Measurements from ENCODE around the gene FBXW12. TPM values are rescaled to one million over a fixed set of nuclear protein-coding genes. Genes with fewer than 3 reads are reported as not detected.
A peak's percentile ranks its signal among the peaks of the same experiment; 100 is the strongest.

Gene FBXW12
- total RNA-seq, 6 experiments from 2014 or later = not detected

- intact Hi-C loops (cut with DNase I) = no loop called here
- Histone ChIP-seq H3K4me1 (no peaks in the 10 kb centered on the region), H3K9me3 (no peaks in the 10 kb centered on the region), H3K4me3 (no peak overlapping the region), H3K27me3 (no peaks in the 10 kb centered on the region), H3K36me3 (peaks cover 0 to 99% (median 46%) of the 10 kb centered on the region in 4 donors), H3K27ac (no peak overlapping the region)
- no peak for TF ChIP-seq POLR2A (IDR thresholded peaks at IDR 0.05)
- TF ChIP-seq CTCF (IDR thresholded peaks at IDR 0.05) = no peak
- peak in 2 of 3 donors; percentile 15 to 41 for DNase-seq
- no peak for ATAC-seq
- 86% methylated on average over 6 of the region's 25 CpGs for WGBS (ENCODE audit: insufficient coverage, low coverage, low lambda C conversion rate, missing lambda C conversion rate)
These were observed 42.6 kb downstream of the FBXW12 start for GRCh38 chr3:48414376-48415250.

- no peak overlapping the region for H3K27ac ChIP-seq
- intact Hi-C loops (cut with DNase I) = no loop called here
- peak in 1 of 3 donors; percentile 42 for DNase-seq
These were observed 43.4 kb downstream of the FBXW12 start for GRCh38 chr3:48415251-48415953.

GRCh38 chr3:48416091-48416505 is 44.1 kb downstream of the FBXW12 start:
- peaks cover 0 to 84% (median 44%) of the 10 kb centered on the region in 4 donors for H3K36me3 ChIP-seq
- TF ChIP-seq POLR2A (IDR thresholded peaks at IDR 0.05) = no peak
- no peak for TF ChIP-seq CTCF (IDR thresholded peaks at IDR 0.05)
- intact Hi-C loops (cut with DNase I) = no loop called here
- no peak overlapping the region for H3K27ac ChIP-seq
- DNase-seq = no peak
- H3K9me3 ChIP-seq = no peaks in the 10 kb centered on the region
- WGBS (ENCODE audit: insufficient coverage, low coverage, low lambda C conversion rate, missing lambda C conversion rate) = 100% methylated on average over 1 of the region's 14 CpGs
- no peaks in the 10 kb centered on the region for H3K27me3 ChIP-seq
- ATAC-seq = no peak
- no peak overlapping the region for H3K4me3 ChIP-seq
- H3K4me1 ChIP-seq = no peaks in the 10 kb centered on the region

More at GRCh38 chr3:48415251-48415953, 43.4 kb downstream of the FBXW12 start:
- no peaks in the 10 kb centered on the region for H3K9me3 ChIP-seq
- no peaks in the 10 kb centered on the region for H3K4me1 ChIP-seq
- ATAC-seq = no peak
- peak in 1 of 4 donors; percentile 3 for TF ChIP-seq CTCF (IDR thresholded peaks at IDR 0.05)
- no peak for TF ChIP-seq POLR2A (IDR thresholded peaks at IDR 0.05)
- no peaks in the 10 kb centered on the region for H3K27me3 ChIP-seq
- peaks cover 0 to 91% (median 44%) of the 10 kb centered on the region in 4 donors for H3K36me3 ChIP-seq
- 85% methylated on average over 9 of the region's 24 CpGs for WGBS (ENCODE audit: insufficient coverage, low coverage, low lambda C conversion rate, missing lambda C conversion rate)
- no peak overlapping the region for H3K4me3 ChIP-seq

GRCh38 chr3:48416546-48416945 is 44.5 kb downstream of the FBXW12 start:
- ATAC-seq = no peak
- WGBS (ENCODE audit: insufficient coverage, low coverage, low lambda C conversion rate, missing lambda C conversion rate) = 97% methylated on average over 4 of the region's 4 CpGs
- Histone ChIP-seq H3K27ac (no peak overlapping the region), H3K27me3 (no peaks in the 10 kb centered on the region), H3K4me3 (no peak overlapping the region), H3K9me3 (no peaks in the 10 kb centered on the region), H3K36me3 (peaks cover 0 to 80% (median 42%) of the 10 kb centered on the region in 4 donors), H3K4me1 (no peaks in the 10 kb centered on the region)
- intact Hi-C loops (cut with DNase I) = no loop called here
- no peak for DNase-seq
- TF ChIP-seq POLR2A (IDR thresholded peaks at IDR 0.05) = no peak
- TF ChIP-seq CTCF (IDR thresholded peaks at IDR 0.05) = no peak

Data from right lobe of liver (tissue), 6 donors.